HFF-Myc (cell line): ENCODE data around the gene TBC1D30.
A peak's percentile ranks its signal among the peaks of the same experiment; 100 is the strongest.
"Not testable (repeated sequence)": the region's sequence is repeated elsewhere in the genome, so short reads cannot be mapped to it uniquely, and the experiment has no call there.

Experiments
- DNase-seq: peaks from one replicate; pipeline ENCODE4 v3.0.0-alpha.2; 2011; ENCODE audit warnings: low read depth; ENCODE audit errors: extremely low read depth
- H3K4me3 ChIP-seq: replicated peaks from 2 replicates; pipeline ENCODE4 v1.5.1; 2011; ENCODE audit warnings: low read depth, mild to moderate bottlenecking, control low read depth, low read length
- TF ChIP-seq, protein P1 (sequence below): IDR thresholded peaks from 2 replicates; pipeline ENCODE4 v1.5.1; 2012; ENCODE audit warnings: mild to moderate bottlenecking, low read depth, low read length, control low read depth; ENCODE audit errors: missing control alignments

The TBC1D30 gene, protein sequence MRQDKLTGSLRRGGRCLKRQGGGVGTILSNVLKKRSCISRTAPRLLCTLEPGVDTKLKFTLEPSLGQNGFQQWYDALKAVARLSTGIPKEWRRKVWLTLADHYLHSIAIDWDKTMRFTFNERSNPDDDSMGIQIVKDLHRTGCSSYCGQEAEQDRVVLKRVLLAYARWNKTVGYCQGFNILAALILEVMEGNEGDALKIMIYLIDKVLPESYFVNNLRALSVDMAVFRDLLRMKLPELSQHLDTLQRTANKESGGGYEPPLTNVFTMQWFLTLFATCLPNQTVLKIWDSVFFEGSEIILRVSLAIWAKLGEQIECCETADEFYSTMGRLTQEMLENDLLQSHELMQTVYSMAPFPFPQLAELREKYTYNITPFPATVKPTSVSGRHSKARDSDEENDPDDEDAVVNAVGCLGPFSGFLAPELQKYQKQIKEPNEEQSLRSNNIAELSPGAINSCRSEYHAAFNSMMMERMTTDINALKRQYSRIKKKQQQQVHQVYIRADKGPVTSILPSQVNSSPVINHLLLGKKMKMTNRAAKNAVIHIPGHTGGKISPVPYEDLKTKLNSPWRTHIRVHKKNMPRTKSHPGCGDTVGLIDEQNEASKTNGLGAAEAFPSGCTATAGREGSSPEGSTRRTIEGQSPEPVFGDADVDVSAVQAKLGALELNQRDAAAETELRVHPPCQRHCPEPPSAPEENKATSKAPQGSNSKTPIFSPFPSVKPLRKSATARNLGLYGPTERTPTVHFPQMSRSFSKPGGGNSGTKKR

DNA sequence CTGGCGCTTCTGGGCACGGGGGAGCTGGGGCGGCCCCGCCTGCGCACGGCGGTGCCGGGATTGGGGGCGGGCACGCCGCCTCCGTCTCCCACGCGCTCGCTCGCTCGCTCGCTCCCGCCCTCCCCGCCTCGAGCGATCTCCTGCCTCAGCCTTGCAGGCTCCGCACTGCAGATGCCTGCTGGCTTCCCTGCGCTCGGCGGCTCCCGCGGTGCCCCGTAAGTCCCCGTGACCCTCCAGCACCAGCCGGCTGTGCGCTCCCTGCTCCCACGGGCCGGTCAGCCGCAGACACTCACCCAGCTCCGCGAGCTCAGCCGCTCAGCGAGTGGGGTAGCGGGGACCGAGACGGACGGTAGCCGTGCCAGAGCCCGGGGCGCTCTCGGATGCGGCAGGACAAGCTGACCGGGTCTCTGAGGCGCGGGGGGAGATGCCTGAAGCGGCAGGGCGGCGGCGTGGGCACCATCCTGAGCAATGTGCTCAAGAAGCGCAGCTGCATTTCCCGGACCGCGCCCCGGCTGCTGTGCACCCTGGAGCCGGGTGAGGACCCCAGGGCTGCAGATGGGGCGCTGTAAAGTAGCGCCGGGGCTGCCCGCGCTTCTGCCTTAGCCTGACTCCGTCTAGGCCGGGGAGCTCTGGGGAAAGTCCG, at the start of gene TBC1D30:
TSS of gene TBC1D30 (plus strand) at position 148 of the 643 bp plus-strand sequence. CDS start at position 381, 233 bp downstream.
- TF ChIP-seq, protein P1, sequence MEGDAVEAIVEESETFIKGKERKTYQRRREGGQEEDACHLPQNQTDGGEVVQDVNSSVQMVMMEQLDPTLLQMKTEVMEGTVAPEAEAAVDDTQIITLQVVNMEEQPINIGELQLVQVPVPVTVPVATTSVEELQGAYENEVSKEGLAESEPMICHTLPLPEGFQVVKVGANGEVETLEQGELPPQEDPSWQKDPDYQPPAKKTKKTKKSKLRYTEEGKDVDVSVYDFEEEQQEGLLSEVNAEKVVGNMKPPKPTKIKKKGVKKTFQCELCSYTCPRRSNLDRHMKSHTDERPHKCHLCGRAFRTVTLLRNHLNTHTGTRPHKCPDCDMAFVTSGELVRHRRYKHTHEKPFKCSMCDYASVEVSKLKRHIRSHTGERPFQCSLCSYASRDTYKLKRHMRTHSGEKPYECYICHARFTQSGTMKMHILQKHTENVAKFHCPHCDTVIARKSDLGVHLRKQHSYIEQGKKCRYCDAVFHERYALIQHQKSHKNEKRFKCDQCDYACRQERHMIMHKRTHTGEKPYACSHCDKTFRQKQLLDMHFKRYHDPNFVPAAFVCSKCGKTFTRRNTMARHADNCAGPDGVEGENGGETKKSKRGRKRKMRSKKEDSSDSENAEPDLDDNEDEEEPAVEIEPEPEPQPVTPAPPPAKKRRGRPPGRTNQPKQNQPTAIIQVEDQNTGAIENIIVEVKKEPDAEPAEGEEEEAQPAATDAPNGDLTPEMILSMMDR: no peak
- no peak for DNase-seq
- peak within 1 kb of the TSS; percentile 31 for H3K4me3 ChIP-seq

DNA sequence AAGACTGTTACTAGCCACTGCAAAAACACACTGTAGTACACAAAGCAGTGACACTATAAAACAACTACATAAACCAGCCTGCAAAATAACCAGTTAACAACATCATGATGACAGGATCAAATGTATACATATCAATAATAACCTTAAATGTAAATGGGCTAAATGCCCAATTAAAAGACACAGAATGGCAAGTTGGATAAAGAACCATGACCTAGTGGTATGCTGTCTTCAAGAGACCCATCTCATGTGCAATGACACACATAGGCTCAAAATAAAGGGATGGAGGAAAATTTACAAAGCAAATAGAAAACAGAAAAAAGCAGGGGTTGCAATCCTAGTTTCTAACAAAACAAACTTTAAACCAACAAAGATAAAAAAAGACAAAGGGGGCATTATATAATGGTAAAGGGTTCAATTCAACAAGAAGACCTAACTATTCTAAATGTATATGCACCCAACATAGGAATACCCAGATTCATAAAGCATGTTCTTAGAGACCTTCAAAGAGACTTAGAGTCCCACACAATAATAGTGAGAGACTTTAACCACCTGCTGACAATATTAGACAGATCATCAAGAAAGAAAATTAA, 49.2 kb upstream of the TBC1D30 start:
- DNase-seq, H3K4me3 ChIP-seq: not testable (repeated sequence)

DNA sequence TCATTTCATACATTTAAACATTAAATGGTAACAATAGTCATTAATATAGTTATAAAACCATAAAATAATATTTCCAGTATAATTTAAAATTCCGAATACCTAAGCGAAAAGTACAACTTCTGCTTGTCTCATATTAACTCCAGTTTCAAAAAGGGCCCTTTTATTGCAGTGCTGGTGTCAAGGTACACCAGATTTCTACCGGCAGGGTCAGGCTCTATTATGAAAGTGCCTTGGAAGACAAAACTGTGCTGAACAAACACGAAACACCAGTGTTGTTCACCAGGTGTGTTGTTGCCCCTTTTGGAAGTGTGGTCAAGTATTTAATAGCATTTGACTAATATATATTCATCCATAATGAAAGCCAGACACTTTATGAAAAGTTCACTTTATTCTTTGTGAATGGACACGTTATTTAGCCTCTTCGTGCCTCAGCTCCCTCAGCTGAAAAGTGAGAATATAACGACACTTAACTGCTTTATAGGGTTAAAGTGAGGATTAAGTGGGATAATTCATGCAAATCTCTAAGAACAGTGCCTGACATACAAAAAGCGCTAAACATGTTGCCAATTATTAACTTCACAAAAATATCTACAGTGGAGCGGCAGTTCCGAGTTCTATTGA, 45.0 kb upstream of the TBC1D30 start:
- no peak for DNase-seq
- H3K4me3 ChIP-seq: no peak overlapping the region
- TF ChIP-seq, protein P1: no peak

DNA sequence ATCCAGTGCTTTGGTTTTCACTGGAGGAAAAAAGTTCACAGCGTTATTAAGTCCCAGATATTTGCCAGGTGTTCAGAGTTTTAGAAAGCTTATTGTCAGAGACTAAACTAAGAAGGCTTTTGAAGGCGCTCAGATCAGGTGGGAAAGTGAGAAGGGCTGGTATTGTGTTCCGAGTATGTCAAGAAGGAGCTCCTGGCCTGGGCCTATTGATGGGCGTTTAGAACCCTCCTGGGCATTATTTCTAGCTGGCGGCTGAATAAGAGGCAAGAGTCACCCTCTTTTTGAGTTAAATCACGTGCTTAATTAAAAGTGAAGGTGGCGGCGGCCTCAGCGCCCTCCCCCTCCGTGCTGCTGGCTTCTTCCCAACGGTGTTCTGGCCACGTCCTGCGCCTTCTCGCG, 44.3 kb upstream of the TBC1D30 start:
- no peak overlapping the region for H3K4me3 ChIP-seq
- TF ChIP-seq, protein P1: no peak
- DNase-seq: no peak

DNA sequence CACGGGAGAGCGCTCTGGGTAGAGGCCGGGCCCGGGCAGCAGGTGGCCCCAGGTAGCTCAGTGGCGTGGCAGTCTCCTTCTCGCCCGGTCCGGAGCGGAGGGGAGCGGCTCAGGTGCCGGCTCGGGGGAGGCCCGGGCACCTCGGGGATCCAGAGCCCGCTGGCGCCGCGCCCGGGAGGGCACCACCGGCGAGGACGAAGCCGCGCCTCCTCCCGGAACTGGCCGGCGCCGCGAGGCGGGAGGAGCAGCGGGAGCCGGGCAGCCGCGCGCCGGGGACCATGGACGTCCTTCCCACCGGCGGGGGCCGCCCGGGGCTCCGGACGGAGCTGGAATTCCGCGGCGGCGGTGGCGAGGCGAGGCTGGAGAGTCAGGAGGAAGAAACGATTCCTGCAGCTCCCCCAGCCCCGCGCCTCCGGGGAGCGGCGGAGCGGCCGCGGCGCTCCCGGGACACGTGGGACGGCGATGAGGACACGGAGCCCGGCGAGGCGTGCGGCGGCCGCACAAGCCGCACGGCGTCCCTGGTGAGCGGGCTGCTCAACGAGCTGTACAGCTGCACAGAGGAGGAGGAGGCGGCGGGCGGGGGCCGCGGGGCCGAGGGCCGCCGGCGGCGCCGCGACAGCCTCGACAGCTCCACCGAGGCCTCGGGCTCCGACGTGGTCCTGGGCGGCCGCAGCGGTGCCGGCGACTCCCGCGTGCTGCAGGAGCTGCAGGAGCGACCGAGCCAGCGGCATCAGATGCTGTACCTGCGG, 43.7 kb upstream of the TBC1D30 start:
- DNase-seq: no peak
- H3K4me3 ChIP-seq: 0 out of 2 replicates have a peak overlapping the region, but pooled peaks have one; percentile 9
- TF ChIP-seq, protein P1: no peak

DNA sequence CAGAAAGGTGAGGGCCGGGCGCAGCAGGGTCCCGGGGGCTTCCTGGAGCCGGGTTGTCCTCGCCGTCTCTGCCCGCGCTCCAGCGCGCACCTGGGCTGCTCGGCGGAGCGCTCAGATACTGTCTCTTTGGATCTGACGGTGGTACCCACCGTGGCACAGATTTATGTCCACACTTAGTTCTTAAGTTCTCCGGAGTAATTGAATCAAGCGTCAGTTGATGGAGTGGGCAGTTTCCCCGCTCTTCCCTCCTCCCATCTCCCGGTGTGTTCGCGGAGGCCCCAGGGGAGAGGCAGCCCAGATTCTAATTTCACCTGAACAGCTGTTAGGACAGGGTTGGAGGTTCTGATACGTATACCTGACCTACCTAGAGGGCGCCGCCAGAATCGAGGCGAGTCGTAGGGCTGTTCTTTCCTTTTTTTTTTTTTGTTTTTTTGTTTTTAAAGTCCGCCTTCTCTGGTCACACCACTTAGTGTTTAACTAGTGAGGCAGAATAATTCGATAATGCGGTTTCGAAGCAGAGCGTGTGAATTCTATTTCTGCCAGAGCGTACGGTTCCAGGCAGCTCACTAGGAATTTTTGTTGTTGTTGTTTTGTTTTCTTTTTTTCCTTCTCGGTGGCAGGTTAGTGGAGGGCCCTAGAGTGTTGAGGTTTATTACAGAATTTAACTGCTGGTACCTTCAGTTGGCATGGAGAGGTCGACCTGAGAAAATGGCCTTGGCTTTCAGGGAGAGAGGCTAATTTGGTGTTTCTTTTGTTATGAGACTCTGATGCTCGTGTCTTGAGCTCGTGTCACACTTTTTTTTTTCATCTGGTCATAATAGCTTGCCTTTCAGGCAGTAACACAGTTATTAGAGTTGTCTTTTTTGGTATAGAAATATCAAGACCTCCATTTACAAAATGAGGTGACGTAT, 42.9 kb upstream of the TBC1D30 start:
- no peak for DNase-seq
- no peak overlapping the region for H3K4me3 ChIP-seq
- TF ChIP-seq, protein P1: no peak
